A549 (cell line): Measurements from ENCODE around the gene REG3A.

ENCODE experiments used
- CEBPB ChIP-seq, 2 experiments: fragments of >200 bp in 1 of 2; sonication (Bioruptor Twin) in 1 of 2; formaldehyde crosslinking in 1 of 2; IDR thresholded peaks; 2 replicates each; pipeline ENCODE4 v1.6.1; 2012 to 2016
- CHD2 ChIP-seq: fragments of 150-350 bp; IDR thresholded peaks from 2 replicates; pipeline ENCODE4 v1.6.1; 2014; ENCODE audit warnings: low read length; ENCODE audit not compliant: partially characterized antibody
- EP300 ChIP-seq, 2 experiments: fragments of >200 bp; sonication (Bioruptor Twin); formaldehyde crosslinking; IDR thresholded peaks; 2 replicates in 1 of 2; 3 replicates in 1 of 2; pipeline ENCODE4 v1.6.1; 2016 to 2017
- GATA3 ChIP-seq: IDR thresholded peaks from 2 replicates; pipeline ENCODE4 v1.6.1; 2012; ENCODE audit warnings: borderline replicate concordance
- HOXA7 ChIP-seq: fragments of 250-450 bp; sonication (Bioruptor Pico); IDR thresholded peaks from 2 replicates; pipeline ENCODE4 v1.5.0; 2020; ENCODE audit warnings: mild to moderate bottlenecking, moderate library complexity
- MYC ChIP-seq: IDR thresholded peaks from 2 replicates; pipeline ENCODE4 v1.6.1; 2012; ENCODE audit warnings: mild to moderate bottlenecking, inconsistent platforms, low read length, improper control_type of control experiment, borderline replicate concordance
- NR3C1 ChIP-seq: fragments of >200 bp; sonication (Bioruptor Twin); formaldehyde crosslinking; IDR thresholded peaks from 3 replicates; pipeline ENCODE4 v1.6.1; 2017
- POLR2A ChIP-seq: IDR thresholded peaks from 2 replicates; pipeline ENCODE4 v1.6.1; 2012; ENCODE audit warnings: mild to moderate bottlenecking, low read length
- RAD21 ChIP-seq, 2 experiments: fragments of >200 bp in 1 of 2; sonication (Bioruptor Twin) in 1 of 2; formaldehyde crosslinking in 1 of 2; IDR thresholded peaks in 1 of 2; conservative IDR thresholded peaks in 1 of 2; 2 replicates in 1 of 2; 3 replicates in 1 of 2; pipeline ENCODE4 v1.6.1; 2012 to 2018; ENCODE audit warnings: inconsistent platforms in 1 of 2
- SMC3 ChIP-seq: fragments of >200 bp; sonication (Bioruptor Twin); formaldehyde crosslinking; IDR thresholded peaks from 3 replicates; pipeline ENCODE4 v1.6.1; 2018; ENCODE audit warnings: inconsistent platforms
- SREBF2 ChIP-seq: fragments of 450-650 bp; IDR thresholded peaks from 2 replicates; pipeline ENCODE4 v1.6.1; 2014; ENCODE audit warnings: mild to moderate bottlenecking, moderate library complexity
- TF ChIP-seq, protein P1 (sequence below): fragments of >200 bp; sonication (Bioruptor Twin); formaldehyde crosslinking; IDR thresholded peaks from 3 replicates; pipeline ENCODE4 v1.5.1; 2016
- TF ChIP-seq, protein P2 (sequence below): fragments of 200-600 bp; sonication (generic); IDR thresholded peaks from 2 replicates; pipeline ENCODE4 v1.6.1; 2016; ENCODE audit warnings: antibody characterized with exemption, mild to moderate bottlenecking, moderate library complexity

- TF ChIP-seq CEBPB (IDR thresholded peaks at IDR 0.05): no peak
- no peak for TF ChIP-seq MYC
- no peak for TF ChIP-seq RAD21 (conservative IDR thresholded peaks at IDR 0.05 in 1 of 2, IDR thresholded peaks at IDR 0.05 in 1 of 2)
- TF ChIP-seq, protein P1, sequence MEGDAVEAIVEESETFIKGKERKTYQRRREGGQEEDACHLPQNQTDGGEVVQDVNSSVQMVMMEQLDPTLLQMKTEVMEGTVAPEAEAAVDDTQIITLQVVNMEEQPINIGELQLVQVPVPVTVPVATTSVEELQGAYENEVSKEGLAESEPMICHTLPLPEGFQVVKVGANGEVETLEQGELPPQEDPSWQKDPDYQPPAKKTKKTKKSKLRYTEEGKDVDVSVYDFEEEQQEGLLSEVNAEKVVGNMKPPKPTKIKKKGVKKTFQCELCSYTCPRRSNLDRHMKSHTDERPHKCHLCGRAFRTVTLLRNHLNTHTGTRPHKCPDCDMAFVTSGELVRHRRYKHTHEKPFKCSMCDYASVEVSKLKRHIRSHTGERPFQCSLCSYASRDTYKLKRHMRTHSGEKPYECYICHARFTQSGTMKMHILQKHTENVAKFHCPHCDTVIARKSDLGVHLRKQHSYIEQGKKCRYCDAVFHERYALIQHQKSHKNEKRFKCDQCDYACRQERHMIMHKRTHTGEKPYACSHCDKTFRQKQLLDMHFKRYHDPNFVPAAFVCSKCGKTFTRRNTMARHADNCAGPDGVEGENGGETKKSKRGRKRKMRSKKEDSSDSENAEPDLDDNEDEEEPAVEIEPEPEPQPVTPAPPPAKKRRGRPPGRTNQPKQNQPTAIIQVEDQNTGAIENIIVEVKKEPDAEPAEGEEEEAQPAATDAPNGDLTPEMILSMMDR: no peak
- no peak for TF ChIP-seq NR3C1
- no peak for TF ChIP-seq SREBF2
- no peak for TF ChIP-seq POLR2A
- no peak for TF ChIP-seq GATA3
- TF ChIP-seq CHD2: no peak
- TF ChIP-seq, protein P2, sequence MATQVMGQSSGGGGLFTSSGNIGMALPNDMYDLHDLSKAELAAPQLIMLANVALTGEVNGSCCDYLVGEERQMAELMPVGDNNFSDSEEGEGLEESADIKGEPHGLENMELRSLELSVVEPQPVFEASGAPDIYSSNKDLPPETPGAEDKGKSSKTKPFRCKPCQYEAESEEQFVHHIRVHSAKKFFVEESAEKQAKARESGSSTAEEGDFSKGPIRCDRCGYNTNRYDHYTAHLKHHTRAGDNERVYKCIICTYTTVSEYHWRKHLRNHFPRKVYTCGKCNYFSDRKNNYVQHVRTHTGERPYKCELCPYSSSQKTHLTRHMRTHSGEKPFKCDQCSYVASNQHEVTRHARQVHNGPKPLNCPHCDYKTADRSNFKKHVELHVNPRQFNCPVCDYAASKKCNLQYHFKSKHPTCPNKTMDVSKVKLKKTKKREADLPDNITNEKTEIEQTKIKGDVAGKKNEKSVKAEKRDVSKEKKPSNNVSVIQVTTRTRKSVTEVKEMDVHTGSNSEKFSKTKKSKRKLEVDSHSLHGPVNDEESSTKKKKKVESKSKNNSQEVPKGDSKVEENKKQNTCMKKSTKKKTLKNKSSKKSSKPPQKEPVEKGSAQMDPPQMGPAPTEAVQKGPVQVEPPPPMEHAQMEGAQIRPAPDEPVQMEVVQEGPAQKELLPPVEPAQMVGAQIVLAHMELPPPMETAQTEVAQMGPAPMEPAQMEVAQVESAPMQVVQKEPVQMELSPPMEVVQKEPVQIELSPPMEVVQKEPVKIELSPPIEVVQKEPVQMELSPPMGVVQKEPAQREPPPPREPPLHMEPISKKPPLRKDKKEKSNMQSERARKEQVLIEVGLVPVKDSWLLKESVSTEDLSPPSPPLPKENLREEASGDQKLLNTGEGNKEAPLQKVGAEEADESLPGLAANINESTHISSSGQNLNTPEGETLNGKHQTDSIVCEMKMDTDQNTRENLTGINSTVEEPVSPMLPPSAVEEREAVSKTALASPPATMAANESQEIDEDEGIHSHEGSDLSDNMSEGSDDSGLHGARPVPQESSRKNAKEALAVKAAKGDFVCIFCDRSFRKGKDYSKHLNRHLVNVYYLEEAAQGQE: no peak
- no peak for TF ChIP-seq EP300 (IDR thresholded peaks at IDR 0.05)
- no peak for TF ChIP-seq SMC3
- TF ChIP-seq HOXA7 (CRISPR knock-in tag): no peak
These were observed 27.9 kb downstream of the REG3A start for GRCh38 chr2:79131687-79132086.
